Measurements from ENCODE around the gene GMDS. TPM values are rescaled to one million over a fixed set of nuclear protein-coding genes. Genes with fewer than 3 reads are reported as not detected.

GMDS gene
- 6.3 and 14.7 TPM in 2 replicates for total RNA-seq
- 6.9 and 17.7 TPM in 2 replicates for polyA plus RNA-seq

- no peaks in the 10 kb centered on the region for H3K9me3 ChIP-seq (ENCODE audit: low read depth)
- no peaks in the 10 kb centered on the region for H3K4me1 ChIP-seq (ENCODE audit: low read depth)
- TF ChIP-seq, protein P1, sequence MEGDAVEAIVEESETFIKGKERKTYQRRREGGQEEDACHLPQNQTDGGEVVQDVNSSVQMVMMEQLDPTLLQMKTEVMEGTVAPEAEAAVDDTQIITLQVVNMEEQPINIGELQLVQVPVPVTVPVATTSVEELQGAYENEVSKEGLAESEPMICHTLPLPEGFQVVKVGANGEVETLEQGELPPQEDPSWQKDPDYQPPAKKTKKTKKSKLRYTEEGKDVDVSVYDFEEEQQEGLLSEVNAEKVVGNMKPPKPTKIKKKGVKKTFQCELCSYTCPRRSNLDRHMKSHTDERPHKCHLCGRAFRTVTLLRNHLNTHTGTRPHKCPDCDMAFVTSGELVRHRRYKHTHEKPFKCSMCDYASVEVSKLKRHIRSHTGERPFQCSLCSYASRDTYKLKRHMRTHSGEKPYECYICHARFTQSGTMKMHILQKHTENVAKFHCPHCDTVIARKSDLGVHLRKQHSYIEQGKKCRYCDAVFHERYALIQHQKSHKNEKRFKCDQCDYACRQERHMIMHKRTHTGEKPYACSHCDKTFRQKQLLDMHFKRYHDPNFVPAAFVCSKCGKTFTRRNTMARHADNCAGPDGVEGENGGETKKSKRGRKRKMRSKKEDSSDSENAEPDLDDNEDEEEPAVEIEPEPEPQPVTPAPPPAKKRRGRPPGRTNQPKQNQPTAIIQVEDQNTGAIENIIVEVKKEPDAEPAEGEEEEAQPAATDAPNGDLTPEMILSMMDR (IDR thresholded peaks at IDR 0.05; ENCODE audit: low read depth, low read length) = no peak
- no peaks in the 10 kb centered on the region for H3K36me3 ChIP-seq
- DNase-seq (ENCODE audit: low read depth in 1 of 2, low spot score in 1 of 2) = peak; percentile 93 to 94
- no peak within 1 kb of the TSS for H3K27ac ChIP-seq
- H3K27me3 ChIP-seq = peaks cover 5% of the 10 kb centered on the region
- peak within 1 kb of the TSS; percentile 80 for H3K4me3 ChIP-seq
Measured at GRCh38 chr6:2245103-2245876, at the start of gene GMDS. Gene GMDS (minus strand): TSS chr6:2245605.

DNA sequence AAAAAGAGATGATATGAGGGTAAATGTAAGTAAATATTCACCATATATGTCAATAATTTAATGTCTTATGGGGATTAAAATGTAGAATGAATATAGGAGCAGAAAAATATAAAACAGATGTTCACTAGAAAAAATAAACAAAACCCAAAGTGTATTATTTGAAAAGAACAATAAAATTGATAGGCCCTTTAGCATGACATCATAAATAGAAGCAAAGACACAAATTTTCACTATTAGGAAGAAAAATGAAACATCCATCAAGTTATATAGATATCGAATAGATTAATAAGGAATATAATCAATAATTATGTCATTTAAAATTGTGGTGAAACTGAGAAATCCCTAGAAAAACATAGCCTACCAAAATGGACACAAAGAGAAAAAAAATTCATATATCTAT, 40.1 kb upstream of the GMDS start:
- Histone ChIP-seq H3K36me3 (no peaks in the 10 kb centered on the region), H3K4me1 (ENCODE audit: low read depth) (no peaks in the 10 kb centered on the region), H3K27me3 (no peaks in the 10 kb centered on the region), H3K4me3 (no peak overlapping the region), H3K27ac (no peak overlapping the region), H3K9me3 (ENCODE audit: low read depth) (no peaks in the 10 kb centered on the region)
- TF ChIP-seq, protein P1 (IDR thresholded peaks at IDR 0.05; ENCODE audit: low read depth, low read length) = no peak
- DNase-seq (ENCODE audit: low read depth in 1 of 2, low spot score in 1 of 2) = no peak

GRCh38 chr6:2275892-2276242, 30.5 kb upstream of the GMDS start:
- Histone ChIP-seq H3K4me1 (ENCODE audit: low read depth) (no peaks in the 10 kb centered on the region), H3K9me3 (ENCODE audit: low read depth) (no peaks in the 10 kb centered on the region), H3K27ac (no peak overlapping the region), H3K36me3 (no peaks in the 10 kb centered on the region), H3K4me3 (no peak overlapping the region), H3K27me3 (no peaks in the 10 kb centered on the region)
- DNase-seq (ENCODE audit: low read depth in 1 of 2, low spot score in 1 of 2) = no peak
- TF ChIP-seq, protein P1 (IDR thresholded peaks at IDR 0.05; ENCODE audit: low read depth, low read length) = no peak

GRCh38 chr6:2274981-2275891, 29.8 kb upstream of the GMDS start:
- peak in 1 of 2 donors; percentile 18 for DNase-seq (ENCODE audit: low read depth in 1 of 2, low spot score in 1 of 2)
- H3K27me3 ChIP-seq = no peaks in the 10 kb centered on the region
- H3K4me1 ChIP-seq (ENCODE audit: low read depth) = no peaks in the 10 kb centered on the region
- peak overlapping the region; percentile 19 for H3K27ac ChIP-seq
- TF ChIP-seq, protein P1 (IDR thresholded peaks at IDR 0.05; ENCODE audit: low read depth, low read length) = no peak
- no peaks in the 10 kb centered on the region for H3K9me3 ChIP-seq (ENCODE audit: low read depth)
- no peak overlapping the region for H3K4me3 ChIP-seq
- no peaks in the 10 kb centered on the region for H3K36me3 ChIP-seq

- H3K27me3 ChIP-seq = no peaks in the 10 kb centered on the region
- H3K4me1 ChIP-seq (ENCODE audit: low read depth) = no peaks in the 10 kb centered on the region
- no peaks in the 10 kb centered on the region for H3K36me3 ChIP-seq
- no peak overlapping the region for H3K27ac ChIP-seq
- no peak overlapping the region for H3K4me3 ChIP-seq
- no peak for DNase-seq (ENCODE audit: low read depth in 1 of 2, low spot score in 1 of 2)
- no peaks in the 10 kb centered on the region for H3K9me3 ChIP-seq (ENCODE audit: low read depth)
- TF ChIP-seq, protein P1 (IDR thresholded peaks at IDR 0.05; ENCODE audit: low read depth, low read length) = no peak
Measured at GRCh38 chr6:2272696-2273095, 27.3 kb upstream of the GMDS start.
